ENCODE results near the gene LXN. TPM values are rescaled to one million over a fixed set of nuclear protein-coding genes. Genes with fewer than 3 reads are reported as not detected.

LXN gene
- total RNA-seq, 2 donors from 2014 or later, result 1.4 to 15.2 TPM

GRCh38 chr3:158642474-158643210 lies 29.8 kb downstream of the LXN start:
- H3K36me3 Mint-ChIP-seq, result peaks cover under 1 to 8% of the 10 kb centered on the region in 2 donors
- no peaks in the 10 kb centered on the region for H3K9me3 Mint-ChIP-seq
- ATAC-seq (no peak), DNase-seq (ENCODE audit: low spot score in 2 of 2) (no peak)
- no peak overlapping the region for H3K27ac Mint-ChIP-seq

DNA sequence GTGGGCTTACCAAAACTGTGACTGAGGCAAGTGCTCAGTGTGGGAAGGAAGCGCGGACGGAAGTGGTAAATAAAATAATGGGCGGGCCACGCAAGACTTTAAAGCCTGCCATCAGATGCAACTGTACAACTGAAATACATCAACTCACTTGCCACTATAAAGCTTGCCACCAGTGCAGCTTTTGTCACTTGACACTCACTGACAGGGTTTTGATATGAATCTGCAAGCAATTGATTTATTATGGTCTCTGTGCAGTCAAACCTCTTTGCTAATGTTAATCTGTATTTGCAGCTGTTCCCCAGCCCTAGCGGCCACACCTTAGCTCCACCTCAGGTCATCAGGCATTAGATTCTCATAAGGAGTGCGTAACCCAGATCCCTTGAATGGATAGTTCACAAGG lies 30.4 kb downstream of the LXN start:
- DNase-seq (ENCODE audit: low spot score in 2 of 2) (no peak), ATAC-seq (no peak)
- Mint-ChIP-seq H3K36me3 (peaks cover 0 to 8% of the 10 kb centered on the region in 2 donors), H3K9me3 (no peaks in the 10 kb centered on the region), H3K27ac (no peak overlapping the region)

DNA sequence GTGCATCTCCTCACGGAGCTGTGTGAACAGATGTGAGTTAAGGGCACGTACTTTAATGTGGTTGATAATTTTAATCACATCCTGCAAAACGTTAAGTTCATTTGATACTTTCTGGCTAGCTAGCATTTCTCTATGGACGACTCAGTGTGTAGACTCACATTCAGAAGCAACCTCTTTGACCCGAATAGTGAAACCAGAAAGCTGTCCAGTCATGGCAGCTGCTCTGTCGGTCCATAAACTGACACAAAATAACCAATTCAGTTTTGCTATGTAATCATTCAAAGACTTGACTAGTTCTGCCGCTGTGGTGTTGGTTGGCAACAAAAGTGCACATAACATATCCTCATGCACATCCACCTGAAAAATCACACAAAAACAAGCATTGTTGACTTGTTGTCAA lies 31.8 kb downstream of the LXN start:
- Mint-ChIP-seq H3K36me3 (peaks cover 0 to 8% of the 10 kb centered on the region in 2 donors), H3K27ac (no peak overlapping the region), H3K9me3 (peaks cover 0 to 4% of the 10 kb centered on the region in 2 donors)
- no peak for DNase-seq (ENCODE audit: low spot score in 2 of 2)
- no peak for ATAC-seq

GRCh38 chr3:158631981-158632380 lies 40.5 kb downstream of the LXN start:
- ATAC-seq, result no peak
- no peak overlapping the region for H3K27ac Mint-ChIP-seq
- H3K9me3 Mint-ChIP-seq, result peaks cover 0 to 4% of the 10 kb centered on the region in 2 donors
- DNase-seq (ENCODE audit: low spot score in 2 of 2), result no peak
- H3K36me3 Mint-ChIP-seq, result no peaks in the 10 kb centered on the region

GRCh38 chr3:158625881-158626280 lies 46.6 kb downstream of the LXN start:
- DNase-seq (ENCODE audit: low spot score in 2 of 2) (no peak), ATAC-seq (no peak)
- H3K9me3 Mint-ChIP-seq, result peaks cover 0 to 4% of the 10 kb centered on the region in 2 donors
- no peak overlapping the region for H3K27ac Mint-ChIP-seq
- H3K36me3 Mint-ChIP-seq, result peaks cover 8 to 9% of the 10 kb centered on the region in 2 donors

DNA sequence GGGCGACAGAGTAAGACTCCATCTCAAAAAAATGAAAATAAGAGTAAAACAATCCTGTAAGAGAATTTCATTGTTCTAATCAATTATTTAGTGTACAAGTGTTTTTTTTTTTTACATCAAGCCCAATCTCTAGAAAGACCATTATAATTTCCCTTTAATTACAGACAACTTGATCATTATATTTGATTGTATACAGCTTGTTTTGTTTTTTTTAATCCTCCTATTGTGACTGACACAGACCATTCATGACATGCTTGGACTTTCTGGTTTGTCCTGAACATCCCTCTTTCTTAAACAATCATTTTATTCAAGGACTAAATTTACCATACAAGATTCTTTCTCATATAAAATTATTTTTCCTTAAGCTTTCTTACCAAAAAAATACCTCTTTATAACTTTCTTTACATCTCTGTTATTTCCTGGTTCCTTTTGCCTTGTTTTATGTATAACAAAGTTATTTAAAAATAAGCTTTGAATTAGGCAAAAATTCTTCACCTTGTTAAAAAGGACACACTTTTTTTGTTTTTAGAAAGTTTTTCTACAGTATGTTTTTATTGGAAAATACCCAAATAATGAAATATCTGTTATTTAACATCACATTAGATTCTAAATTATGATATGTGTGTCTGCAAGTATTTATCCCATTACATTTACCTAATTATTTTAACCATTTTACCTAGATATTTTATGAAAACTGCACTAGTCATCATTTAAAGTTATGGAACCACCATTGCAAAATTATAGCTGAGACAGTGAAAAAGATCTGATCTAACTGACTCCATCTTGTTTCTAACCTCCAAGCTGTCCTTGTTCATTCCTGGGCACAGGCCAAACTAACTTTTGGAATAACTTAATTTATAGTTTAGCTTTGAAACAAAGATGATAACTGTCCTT lies 54.2 kb downstream of the LXN start:
- no peak overlapping the region for H3K27ac Mint-ChIP-seq
- peaks cover 0 to 8% of the 10 kb centered on the region in 2 donors for H3K9me3 Mint-ChIP-seq
- no peak for DNase-seq (ENCODE audit: low spot score in 2 of 2)
- no peak for ATAC-seq
- H3K36me3 Mint-ChIP-seq, result peaks cover 8 to 11% of the 10 kb centered on the region in 2 donors

Other genes with a start within 250 kb of the LXN start
- 1 to 10 TPM; 1.2 to 1.7 TPM for gene MLF1, start 101.5 kb downstream of the LXN start, total RNA-seq
- 10 to 100 TPM; 46.1 to 82.6 TPM for gene GFM1, start 28.1 kb downstream of the LXN start, total RNA-seq
- gene RARRES1, start 59.8 kb upstream of the LXN start, total RNA-seq, result not detected
- gene MFSD1, start 129.4 kb upstream of the LXN start, total RNA-seq, result 10 to 100 TPM; 17.6 to 21.8 TPM